GM18861 (cell line): ENCODE results near the gene CD79A.

Experiments
- ATAC-seq: cut with Tn5 transposase; IDR thresholded peaks from one replicate; pipeline ENCODE4 v1.9.1; 2021; ENCODE audit not compliant: unreplicated experiment

The CD79A gene

DNA sequence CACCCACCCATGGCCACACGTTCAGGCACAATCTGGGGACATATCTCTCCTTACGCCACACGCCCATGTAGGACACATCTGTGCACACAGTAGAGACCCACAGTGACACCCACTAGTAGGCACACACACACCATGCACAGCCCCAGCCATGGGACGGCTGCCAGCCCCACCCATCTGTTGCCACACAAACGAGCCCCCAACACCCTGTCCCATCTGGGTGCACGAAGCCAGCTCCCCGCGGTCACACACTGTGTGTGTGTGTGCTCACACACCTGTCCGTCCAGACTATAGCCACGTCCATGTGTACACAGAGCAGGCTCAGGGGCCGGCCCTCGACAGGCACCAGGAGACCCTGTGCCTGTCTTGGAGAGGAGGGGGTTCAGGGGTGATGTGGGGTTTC lies 40.6 kb downstream of the CD79A start:
- ATAC-seq = no peak

DNA sequence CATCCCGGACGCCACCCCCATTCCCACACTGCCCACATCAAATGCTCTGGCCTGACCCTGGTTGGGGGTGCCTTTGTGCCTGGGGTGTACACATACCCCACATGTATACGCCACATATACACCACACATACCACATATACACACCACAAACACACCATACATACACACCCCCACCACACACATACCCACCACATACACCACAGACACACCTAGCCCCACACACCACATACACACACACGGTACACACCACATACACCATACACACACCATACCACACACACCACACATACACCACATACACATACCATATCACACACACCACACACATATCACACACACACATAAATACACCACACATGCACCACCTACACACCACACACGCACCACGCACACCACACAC lies 41.0 kb downstream of the CD79A start:
- ATAC-seq = no peak

DNA sequence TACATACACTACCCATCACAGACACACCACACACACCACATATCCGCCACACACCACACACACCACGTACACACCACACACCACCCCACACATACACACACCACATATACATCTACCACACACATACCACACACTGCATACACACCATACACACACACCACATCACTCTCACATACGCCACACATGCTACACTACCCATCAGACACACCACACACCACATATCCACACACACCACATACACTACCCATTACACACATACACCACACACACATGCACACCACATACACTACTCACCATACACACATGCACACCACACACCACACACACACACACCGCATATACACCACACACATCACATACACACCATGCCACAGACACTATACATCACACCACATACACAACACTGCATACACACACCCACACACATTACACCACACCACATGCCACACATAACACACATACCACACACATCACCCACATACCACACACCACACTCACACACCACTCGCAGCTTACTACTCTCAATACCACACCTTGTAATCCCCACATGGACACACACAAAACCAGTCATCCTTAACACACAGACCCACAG lies 41.7 kb downstream of the CD79A start:
- ATAC-seq = no peak

DNA sequence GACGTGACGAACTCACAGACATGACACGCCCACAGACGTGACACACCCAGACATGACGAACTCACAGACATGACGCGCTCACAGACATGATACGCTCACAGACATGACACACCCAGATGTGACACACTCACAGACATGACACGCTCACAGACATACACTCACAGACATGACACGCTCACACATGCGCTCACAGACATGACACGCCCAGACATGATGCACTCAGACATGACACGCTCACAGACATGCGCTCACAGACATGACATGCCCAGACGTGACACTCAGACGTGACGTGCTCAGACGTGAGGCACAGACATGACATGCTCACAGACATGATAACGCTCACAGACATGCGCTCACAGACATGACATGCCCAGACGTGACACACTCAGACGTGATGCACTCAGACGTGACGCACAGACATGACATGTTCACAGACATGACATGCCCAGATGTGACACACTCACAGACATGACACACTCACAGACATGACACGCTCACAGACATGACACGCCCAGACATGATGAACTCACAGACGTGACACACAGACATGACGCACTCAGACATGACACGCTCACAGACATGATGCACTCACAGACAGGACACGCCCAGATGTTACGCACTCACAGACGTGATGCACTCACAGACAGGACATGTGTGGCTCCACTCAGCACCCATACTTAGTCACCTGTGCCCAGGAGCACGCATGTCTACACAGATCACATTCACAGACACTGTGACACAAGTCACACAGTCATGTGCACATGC lies 43.1 kb downstream of the CD79A start:
- ATAC-seq = no peak

DNA sequence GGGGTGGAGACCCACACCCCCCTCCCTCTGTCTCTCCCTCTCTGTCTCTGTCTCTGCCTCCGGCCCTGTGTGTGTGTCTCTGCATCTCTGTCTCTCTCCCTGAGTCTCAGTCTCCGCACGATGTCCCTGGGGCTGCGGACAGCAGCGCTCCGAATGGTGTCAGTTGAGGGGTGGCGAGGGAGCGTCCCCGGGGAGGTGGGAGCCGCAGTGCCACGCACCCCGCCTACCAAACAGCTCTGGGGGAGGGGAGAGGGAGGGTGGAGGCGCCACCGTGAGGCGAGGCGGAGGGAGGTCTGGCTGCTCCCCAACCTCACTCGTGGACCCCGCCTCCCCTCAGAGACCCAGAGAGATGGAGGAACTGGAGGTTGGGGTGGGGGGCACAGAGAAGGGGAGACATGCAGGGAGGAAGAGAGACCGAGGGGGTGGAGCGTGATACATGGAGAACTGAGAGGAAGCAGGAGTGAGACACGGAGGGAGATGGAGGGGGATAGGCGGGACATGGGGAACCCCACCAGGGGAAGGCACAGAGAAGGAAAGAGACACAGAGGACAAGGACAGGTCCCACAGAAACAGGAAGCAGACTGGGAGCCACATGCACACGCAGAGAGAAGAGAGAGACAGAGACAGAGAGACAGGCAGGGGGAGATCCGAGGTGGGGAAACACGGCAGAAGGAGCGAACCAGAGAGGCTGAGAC lies 44.0 kb downstream of the CD79A start:
- no peak for ATAC-seq

DNA sequence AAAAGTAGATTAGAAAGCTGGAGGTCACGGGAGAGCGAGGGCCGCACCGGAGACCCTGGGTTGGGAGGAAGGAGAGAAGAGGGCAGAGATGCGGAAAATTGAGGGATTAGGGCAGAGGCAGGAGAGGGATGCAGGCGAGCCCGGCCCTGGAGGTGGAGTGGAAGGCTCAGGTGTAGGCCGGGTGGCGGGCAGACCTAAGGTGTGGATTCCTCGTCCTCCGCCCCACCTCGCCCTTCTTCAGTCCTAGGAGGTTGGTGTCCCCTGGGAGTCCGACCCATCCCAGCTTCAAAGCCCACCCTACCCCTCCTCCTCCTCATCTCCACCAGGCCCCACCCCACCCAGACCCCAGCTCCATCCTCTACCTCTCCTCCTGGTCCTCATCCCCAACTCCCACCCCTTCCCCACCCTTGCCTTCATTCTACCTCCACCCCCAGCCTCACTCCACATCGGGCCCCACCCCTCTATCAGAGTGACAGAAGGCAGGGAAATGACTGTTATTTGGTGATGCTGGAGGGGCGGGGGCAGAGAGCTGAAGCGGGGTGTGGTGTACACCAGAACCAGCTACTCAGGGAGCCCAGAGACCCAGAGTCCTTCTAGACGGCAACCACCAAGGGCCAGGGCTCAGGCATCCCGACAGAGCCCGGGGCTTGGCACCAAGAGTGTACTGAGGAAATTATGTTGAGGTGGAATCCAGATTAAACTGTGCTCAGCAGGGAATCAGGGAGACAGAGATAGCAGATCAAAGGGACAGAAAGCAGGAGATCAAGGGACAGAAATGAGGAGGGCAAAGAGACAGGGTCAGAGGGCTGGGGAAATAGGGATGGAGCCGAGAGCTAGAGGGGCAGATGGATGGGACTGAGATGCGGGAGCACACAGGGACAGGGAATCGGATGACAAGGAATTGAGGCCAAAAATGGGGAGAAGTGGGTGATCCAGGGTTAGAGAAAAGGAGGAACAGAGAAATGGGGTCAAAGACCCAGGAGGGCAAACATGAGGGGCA lies 44.8 kb downstream of the CD79A start:
- no peak for ATAC-seq

DNA sequence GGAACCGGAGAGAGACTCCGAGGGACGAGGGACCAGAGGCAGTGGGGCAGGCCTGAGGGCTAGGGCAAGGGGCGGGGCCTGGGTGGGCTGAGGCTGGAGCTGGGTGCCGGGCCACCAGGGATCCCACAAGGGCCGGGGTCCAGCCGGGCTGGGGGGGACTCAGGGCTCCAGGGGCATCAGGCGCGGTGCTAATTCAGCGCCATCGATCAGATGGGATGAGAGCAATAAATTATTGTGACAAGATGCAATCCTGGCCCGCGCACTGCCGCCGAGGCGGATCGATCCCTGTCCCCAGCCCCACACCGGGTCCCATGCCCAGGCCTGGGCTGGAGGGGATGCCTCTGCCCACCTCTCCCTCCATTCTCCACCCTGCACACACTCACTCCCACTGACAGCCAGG lies 45.5 kb downstream of the CD79A start:
- ATAC-seq = no peak

DNA sequence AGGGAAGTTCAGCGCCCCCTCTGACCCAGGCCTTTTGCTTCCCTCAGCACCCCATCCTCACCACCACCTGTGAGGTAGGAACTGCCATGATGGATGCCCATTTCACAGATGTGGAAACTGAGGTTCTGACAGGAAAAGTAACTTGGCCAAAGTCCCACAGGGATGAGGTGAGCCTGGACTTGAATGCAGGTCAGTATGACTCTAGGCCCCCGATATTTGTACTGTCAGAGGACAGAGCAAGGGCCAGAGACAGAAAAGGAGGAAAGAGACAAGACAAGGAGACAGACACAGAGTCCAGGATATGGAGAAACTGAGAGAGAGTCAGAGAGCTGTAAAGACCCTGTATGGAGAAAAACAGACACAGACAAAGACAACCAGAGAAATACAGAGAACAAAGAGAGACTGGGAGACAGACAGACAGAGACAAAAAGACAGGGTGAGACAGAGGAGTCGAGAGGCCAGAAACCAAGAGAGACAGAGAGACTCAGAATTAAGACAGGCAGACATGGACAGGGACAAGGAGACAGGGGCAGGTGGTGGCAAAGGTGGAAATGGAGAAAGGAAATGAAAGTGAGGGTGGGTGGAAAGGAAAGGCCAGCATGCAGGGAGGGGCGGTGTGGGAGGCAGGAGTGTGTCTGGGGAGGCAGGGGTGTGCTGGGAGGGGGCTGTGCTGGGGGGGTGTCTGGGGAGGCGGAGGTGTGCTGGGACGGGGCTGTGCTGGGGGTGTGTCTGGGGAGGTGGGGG lies 46.1 kb downstream of the CD79A start:
- no peak for ATAC-seq

DNA sequence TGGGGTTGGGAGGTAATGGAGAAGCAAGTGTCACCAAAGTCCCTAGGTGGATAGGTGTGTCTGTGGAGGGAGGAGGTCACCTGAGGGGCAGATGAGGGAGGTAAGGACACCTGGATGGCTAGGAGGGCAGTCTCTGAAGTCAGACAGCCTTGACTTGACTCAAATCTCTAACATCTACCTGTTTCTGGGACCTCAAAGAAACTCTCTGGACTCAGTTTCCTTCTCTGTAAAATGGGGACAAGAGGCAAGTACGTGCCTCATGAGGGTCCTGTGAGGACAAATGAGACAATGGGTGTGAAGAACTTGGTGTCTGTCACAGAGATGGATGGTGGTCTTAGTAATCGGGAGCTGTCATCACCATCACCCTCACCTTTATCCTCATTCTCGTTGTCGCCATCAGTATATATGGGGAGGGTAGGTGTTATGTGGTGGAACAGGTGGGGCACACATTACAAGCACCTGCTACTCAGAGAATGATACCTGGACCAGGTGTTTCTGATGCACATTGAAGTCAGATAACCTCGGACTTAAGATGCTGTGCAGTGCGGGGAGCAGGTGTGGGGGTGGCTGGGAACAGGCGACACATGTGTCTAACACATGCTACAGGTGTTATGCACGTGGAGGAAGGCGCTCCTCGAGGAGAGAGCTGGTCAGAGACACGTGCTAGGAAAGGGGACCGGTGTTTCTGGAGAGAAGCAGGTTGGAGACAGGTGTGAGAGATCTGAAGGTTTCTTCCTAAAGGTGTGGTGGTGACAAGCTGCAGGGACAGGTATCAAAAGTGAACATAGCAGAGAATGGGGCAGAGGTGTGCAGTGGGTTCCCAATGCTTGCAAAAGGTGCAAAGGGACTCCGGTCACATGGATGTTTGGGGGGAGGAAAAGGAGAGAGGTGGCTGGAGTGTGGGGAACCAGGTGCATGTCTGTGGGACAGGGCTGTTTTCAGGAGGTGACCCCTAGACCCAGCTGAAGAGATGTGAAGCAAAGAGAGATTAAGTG lies 47.4 kb downstream of the CD79A start:
- ATAC-seq = no peak

DNA sequence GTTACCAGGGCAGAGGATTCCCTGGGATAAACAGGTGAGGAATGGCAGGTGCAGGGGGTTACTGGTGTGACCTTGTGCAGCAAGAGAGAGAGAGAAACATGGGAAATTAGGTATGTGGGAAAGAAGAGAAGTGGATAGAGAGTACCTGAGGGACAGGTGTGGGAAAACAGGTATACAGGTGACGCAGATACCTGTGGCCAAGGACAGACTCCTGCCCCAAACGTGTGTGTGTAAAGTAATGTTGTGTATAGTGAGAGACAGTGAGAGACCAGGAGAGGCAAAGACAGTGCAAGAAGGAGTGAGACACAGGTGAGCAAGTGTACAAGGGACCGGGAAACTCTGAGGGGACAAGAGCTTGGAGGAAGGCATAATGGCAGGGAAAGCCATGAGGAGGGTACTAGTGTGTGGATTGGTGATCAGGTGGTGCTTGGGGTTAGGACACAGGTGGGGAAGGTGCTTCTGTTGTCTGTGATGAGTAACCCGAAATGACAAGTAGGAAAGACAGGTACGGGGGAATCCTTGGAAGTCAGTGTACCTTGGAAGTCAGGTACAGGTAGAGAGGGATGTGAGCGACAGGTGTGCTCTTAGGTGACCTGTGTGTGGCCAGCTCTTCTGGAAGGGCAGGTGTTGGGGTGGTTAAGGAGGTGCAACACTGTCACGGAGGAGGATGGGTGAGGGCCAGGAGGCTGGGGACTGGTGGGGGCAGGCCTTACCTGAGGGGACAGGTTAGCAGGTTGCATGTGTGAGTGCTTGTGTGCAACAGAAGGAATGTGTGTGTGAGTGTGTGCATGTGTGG lies 48.3 kb downstream of the CD79A start:
- ATAC-seq = no peak

DNA sequence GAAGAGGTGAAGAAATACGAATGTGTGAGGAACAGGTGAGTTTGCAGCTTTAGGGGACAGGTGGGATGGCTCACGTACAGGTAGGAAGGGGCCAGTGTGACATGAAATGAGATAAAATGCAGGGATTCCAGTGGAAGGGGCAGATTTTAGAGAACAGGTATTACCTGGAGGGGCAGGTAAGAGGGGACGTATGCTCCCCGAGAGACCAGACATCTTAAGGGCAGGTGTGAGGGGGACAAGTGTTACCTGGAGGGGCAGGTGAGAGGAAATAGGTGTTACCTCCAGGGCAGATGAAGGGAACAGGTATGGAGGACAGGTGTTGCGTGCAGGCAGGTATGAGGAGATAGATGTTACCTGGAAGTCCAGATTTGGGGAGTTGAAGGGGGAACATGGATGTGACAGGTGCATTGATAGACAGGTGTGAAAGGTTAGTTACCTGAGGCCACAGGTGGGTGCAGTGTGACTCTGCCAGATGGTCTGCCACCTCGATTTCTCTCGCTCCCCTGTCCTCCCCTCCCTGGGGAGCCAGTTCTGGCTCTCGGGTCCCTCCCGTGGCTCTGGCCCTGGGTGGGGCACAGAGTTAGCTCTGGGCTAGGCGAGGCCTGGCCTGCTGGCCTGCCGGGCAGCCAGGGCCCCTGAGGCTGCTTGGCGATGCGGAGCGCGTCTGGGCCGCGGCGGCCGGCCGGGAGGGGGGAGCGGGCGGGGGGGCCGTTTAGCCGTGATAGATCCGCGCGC lies 49.1 kb downstream of the CD79A start:
- ATAC-seq = no peak

DNA sequence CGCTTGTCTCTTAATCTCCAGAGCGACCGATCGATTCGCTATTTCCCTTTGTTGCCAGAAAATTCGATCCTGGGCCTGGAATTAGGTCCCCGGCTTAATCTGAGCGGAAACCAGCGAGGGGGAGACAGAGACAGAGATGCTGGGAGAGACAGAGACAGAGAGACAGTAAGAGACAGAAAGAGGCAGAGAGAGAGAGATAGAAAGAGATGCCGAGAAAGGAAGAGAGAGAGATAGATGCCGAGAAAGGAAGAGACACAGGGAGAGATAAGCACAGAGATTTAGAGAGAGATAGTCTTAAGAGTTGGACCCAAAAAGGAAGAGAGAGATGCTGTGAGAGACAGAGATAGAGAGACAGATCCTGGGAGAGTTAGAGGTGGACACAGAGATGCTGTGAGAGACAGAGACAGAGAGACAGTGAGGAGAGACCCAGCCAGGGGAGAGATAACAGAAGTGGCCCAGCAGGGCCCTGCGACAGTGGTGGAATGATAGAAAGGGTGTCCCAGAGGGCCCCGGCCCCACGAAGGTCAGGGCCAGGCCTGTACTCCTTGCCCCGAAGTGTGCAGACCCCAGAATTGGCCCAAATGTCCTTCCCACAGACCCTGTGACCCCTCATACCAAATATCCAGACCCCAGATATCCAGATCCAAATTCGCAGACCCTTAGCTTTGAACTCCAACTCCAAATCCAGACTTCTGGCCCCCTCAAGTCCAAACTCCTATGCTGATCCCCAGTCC lies 49.9 kb downstream of the CD79A start:
- ATAC-seq = no peak

DNA sequence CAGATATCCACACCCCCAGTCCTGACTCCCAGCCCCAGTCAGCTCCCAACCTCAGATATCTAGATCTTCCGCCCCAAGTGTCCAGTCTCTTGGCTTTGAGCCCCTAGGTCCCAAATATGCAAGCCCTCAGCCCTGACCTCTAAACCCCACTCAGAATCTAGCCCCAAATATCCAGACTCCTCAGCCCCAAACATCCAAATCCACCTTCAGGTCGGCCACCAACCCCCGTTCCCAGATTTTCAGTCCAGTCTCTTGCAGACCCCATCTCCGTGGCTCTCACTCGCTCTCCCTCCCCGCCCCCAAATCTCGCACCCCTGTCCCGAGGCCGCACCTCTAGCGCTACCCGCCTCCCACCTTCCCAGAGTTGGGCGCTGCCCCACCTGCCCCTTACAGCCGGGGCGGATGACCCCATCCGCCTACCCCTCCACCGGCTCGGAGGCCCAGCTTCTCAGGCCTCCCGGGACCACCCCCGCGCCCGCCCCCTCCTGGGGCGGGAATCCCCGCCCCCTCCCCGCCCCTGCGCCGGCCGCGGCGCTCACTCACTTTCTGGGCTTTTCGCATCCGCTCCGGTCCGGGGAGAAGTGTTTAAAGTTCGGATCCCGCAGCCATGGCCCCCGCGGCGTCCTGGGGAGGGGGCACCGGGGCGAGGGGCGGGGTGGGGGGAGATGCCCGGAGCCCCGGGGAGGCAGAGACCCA lies 50.6 kb downstream of the CD79A start:
- no peak for ATAC-seq

DNA sequence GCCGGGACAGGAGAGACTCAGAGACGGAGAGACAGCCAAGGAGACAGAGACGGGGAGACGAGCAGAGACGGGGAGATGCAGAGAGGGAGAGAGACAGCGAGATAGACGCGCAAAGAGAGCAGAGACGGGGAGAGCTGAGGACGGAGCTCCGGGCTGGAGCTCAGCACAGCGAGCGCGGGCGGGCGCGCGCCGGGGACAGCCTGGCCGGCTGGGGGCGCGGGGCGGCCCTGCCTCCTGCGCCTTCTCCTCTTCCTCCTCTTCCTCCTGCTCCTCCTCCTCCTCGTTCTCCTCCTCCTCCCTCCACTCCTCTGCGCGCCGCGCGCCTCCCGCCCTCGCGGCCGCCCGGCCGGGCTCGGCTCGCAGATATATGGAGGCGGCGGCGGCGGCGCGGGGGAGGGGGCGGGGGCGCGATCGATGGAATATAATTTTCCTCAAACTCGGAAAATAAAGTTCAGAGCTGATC lies 51.2 kb downstream of the CD79A start, which contains the start of gene ERFL:
Gene ERFL, minus strand, starts transcription at position 229 of the 463 bp plus-strand sequence. CDS start 15,530 bp downstream, outside the sequence.
- ATAC-seq = no peak

DNA sequence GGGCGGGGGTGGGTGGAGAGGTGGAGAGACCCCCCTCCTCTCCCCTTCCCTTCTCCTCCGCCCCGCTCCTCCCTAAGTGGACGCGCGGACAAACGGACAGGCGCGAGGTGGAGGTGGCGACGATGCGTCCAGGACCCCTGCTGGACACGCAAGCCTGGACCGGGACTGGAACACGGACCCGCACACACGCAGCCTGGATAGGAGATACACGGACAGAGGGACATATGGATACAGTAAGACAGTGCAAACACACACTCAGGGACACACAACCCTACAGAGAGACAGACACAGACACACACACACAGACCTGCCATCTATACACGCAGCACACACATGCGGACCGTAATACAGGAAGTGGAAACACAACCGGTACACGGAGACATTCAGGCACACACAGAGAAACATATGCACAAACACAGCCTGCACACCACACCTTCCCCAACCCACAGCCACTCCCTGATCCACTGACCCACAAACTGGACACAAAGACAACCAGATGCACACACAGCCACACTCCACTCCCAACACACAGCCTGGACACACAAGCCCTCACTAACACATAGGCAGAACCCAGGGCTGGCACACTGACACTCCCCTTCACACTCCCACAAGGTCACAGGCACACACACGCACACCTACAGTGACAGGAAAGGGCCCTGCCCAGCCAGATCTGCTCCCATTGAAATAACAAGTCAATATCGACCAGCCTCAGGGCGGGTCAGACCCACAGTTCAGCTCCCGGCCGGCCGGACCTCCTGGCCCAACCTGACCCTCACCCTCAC lies 51.9 kb downstream of the CD79A start:
- ATAC-seq = no peak
